Measurements from ENCODE around the gene BAHCC1. TPM values are rescaled to one million over a fixed set of nuclear protein-coding genes. Genes with fewer than 3 reads are reported as not detected.

BAHCC1 gene
- total and polyA plus RNA-seq, 2 of the 4 experiments (the other 2 are of a cell fraction): 0.36 to 7.8 TPM

GRCh38 chr17:81483862-81484194 lies 88.6 kb downstream of the BAHCC1 start:
- DNase-seq (no peak), ATAC-seq (ENCODE audit: low read depth) (no peak)
- Histone ChIP-seq H3K4me1 (ENCODE audit: control insufficient read depth, insufficient read depth, low read length) (peaks cover 14% of the 10 kb centered on the region), H3K4me2 (ENCODE audit: low read depth, low read length) (peak overlapping the region; percentile 76), H3K4ac (ENCODE audit: low read depth, low read length) (no peak overlapping the region), H3K27me3 (ENCODE audit: control insufficient read depth, insufficient read depth, low read length) (no peaks in the 10 kb centered on the region), H4K8ac (ENCODE audit: low read depth in 2 of 2, low read length in 2 of 2) (peak overlapping the region; percentile 42 to 77; a peak in 1 of 4 replicates), H3K36me3 (ENCODE audit: control insufficient read depth, insufficient read depth, low read length) (no peaks in the 10 kb centered on the region), H4K91ac (ENCODE audit: insufficient read depth, low read depth, low read length) (no peak overlapping the region), H3K4me3 (ENCODE audit: insufficient read depth, low read depth, low read length) (peak overlapping the region; percentile 13; the same call in 1 of the 2 replicates), H3K14ac (replicated peaks; ENCODE audit: low read depth, low read length) (no peak overlapping the region), H3K18ac (ENCODE audit: low read depth, low read length) (no peak overlapping the region), H3K23ac (ENCODE audit: low read depth, low read length) (no peak overlapping the region), H2BK5ac (ENCODE audit: low read depth, low read length, poor library complexity, severe bottlenecking) (no peak overlapping the region), H4K20me1 (ENCODE audit: insufficient read depth, low read length) (no peaks in the 10 kb centered on the region), H3K27ac (ENCODE audit: insufficient read depth, low read length) (no peak overlapping the region), H2BK120ac (ENCODE audit: low read depth, low read length) (no peak overlapping the region), H3K79me1 (ENCODE audit: low read depth in 1 of 2, low read length in 2 of 2) (peaks cover 2 to 3% of the 10 kb centered on the region in 2 experiments; a peak in 2 of 4 replicates), H4K5ac (ENCODE audit: low read depth, low read length) (no peak overlapping the region), H2AFZ (replicated peaks; ENCODE audit: low read length, poor library complexity) (peak overlapping the region; percentile 83), H2AK5ac (ENCODE audit: low read depth, low read length) (no peak overlapping the region; the same call in 1 of the 2 replicates), H3K9me1 (ENCODE audit: insufficient read depth, low read length) (peaks cover 2% of the 10 kb centered on the region; the same call in 1 of the 2 replicates), H2AK9ac (replicated peaks; ENCODE audit: low read depth, low read length, poor library complexity) (peak overlapping the region; percentile 85), H2BK20ac (ENCODE audit: low read depth, low read length) (no peak overlapping the region), H3K9me3 (ENCODE audit: control insufficient read depth, insufficient read depth, low read length) (no peaks in the 10 kb centered on the region), H3K56ac (ENCODE audit: extremely low read depth, insufficient read depth, low read length) (no peak overlapping the region), H3K9ac (ENCODE audit: low read depth, low read length) (no peak overlapping the region), H2BK15ac (ENCODE audit: low read depth, low read length) (no peak overlapping the region)
- intact Hi-C loops (cut with micrococcal nuclease): loop anchor here (1.0 kb wide), 3 partner anchors 86 to 231 kb away; no protein-coding TSS in a partner anchor
- ChIA-PET POLR2A (ENCODE audit: unreplicated experiment) (no interaction called here), CTCF (interaction anchor here (1.2 to 2.7 kb wide), 2 partner anchors 89 to 229 kb away, joined by 5 to 14 read pairs; partner anchors contain the start of gene BAHCC1)
- dilution Hi-C loops (cut with HindIII; ENCODE audit: low sequenced_read_pairs, unreplicated experiment): no loop called here
- BruUV-seq (replicated peaks): no TSS peak
- in situ Hi-C loops (cut with MboI; ENCODE audit: low sequenced_read_pairs): loop anchor here (5.0 kb wide), 2 partner anchors 77 to 227 kb away; no protein-coding TSS in a partner anchor
- WGBS, 2 experiments (ENCODE audit: extremely low coverage in 2 of 2, insufficient read length in 1 of 2): 70% methylated on average over 3 of the region's 32 CpGs; no CpG with 5 or more reads in 1 of the 2 experiments
- no peak for TF ChIP-seq CTCF (conservative IDR thresholded peaks at IDR 0.05; ENCODE audit: low read depth, low read length)
- no peak for TF ChIP-seq FOS (IDR thresholded peaks at IDR 0.05; ENCODE audit: low read depth, low read length)
- no peak for TF ChIP-seq MAFK (IDR thresholded peaks at IDR 0.05; ENCODE audit: low read depth, low read length)
- no peak for TF ChIP-seq ELK1 (IDR thresholded peaks at IDR 0.05; ENCODE audit: borderline replicate concordance, low read depth, low read length)
- TF ChIP-seq RCOR1 (IDR thresholded peaks at IDR 0.05; ENCODE audit: insufficient replicate concordance, low read length): no peak
- TF ChIP-seq CEBPB (IDR thresholded peaks at IDR 0.05; ENCODE audit: low read depth, low read length): no peak
- TF ChIP-seq SMC3 (IDR thresholded peaks at IDR 0.05; ENCODE audit: low read depth, low read length): no peak
- no peak for TF ChIP-seq CHD1 (IDR thresholded peaks at IDR 0.05; ENCODE audit: low read depth, low read length)
- TF ChIP-seq MXI1 (IDR thresholded peaks at IDR 0.05; ENCODE audit: borderline replicate concordance, low read depth, low read length): no peak
- TF ChIP-seq RAD21 (IDR thresholded peaks at IDR 0.05; ENCODE audit: low read length): no peak
